Gastroesophageal sphincter (tissue), 3 donors: ENCODE results near the gene PLCG2.

Experiments used
- CTCF ChIP-seq, 4 experiments: fragments of 200-600 bp in 2 of 4; fragments of 450-650 bp in 2 of 4; sonication (generic) in 1 of 4; IDR thresholded peaks; one replicate each; pipeline ENCODE4 v1.5.1; 2017 to 2019; ENCODE audit warnings: antibody characterized with exemption in 4 of 4, mild to moderate bottlenecking in 2 of 4, moderate library complexity in 2 of 4
- EP300 ChIP-seq: sonication (generic); formaldehyde crosslinking; IDR thresholded peaks from one replicate; pipeline ENCODE4 v1.6.1; 2017; ENCODE audit warnings: antibody characterized with exemption, mild to moderate bottlenecking
- POLR2AphosphoS5 ChIP-seq: sonication (generic); formaldehyde crosslinking; IDR thresholded peaks from one replicate; pipeline ENCODE4 v1.6.1; 2017; ENCODE audit warnings: antibody characterized with exemption

- TF ChIP-seq POLR2AphosphoS5, result no peak
- TF ChIP-seq CTCF (IDR thresholded peaks at IDR 0.05), result no peak
- TF ChIP-seq EP300, result no peak
Observed at GRCh38 chr16:81876273-81876900, 97.3 kb downstream of the PLCG2 start.
